Ramos (cell line): ENCODE data around the gene SLC25A26.

Source experiments
- in situ Hi-C: fragments of 300-500 bp; cut with MboI; formaldehyde crosslinking; loops from one replicate; pipeline ENCODE4 v1.14.3; 2022; ENCODE audit warnings: low sequenced_read_pairs; ENCODE audit not compliant: unreplicated experiment

SLC25A26 gene

DNA sequence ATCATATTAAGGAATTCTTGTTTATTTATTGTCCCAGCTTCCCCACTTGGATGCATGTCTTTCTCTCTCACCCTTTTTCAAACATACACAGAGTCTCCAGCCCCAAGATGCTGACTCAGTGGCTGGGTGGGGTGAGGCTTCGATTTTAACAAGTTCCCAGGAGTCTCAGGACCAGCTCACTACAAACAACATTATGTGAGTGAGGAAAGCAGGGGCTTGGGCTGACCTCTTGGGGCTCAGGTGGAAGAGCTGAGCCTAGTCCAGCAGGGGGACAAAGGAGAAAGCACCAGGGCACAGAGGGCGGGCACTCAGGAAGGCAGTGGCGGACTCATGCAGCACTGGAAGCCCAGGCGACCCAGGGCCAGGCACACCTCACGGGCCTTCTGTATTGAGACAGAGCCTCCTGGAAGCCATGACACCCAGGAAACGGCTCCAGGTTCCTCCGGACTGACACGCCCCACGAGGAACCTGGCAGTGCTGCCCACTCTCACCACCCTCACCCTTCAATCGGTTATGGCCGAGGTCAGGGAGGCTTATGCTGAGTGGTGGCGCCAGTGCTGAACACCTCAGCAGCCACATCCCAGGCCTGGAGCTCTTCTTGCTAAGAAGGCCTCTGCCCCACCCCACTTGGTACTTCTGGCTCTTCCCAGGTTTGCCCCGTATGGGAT, 182.7 kb downstream of the SLC25A26 start:
- in situ Hi-C loops = no loop called here

DNA sequence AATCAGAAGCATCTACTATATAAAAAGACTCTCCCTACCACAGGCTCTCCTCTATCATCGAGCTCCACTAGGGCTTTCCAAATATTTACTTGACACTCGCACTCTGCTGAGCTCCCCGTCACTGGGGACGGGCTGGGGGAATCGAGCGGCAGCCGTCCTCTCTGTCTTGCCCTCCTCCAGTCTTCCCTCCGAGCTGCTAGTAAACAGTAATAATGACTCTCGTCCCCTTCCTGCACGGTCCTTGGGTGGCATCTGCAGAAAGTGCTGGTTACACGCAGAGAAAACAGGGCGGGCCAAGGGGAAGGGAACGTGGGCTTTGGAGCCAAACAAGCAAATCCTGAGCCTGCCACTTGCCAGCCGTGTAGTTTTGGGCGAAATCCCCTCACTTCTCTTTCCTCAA, 183.4 kb downstream of the SLC25A26 start:
- in situ Hi-C loops = no loop called here

DNA sequence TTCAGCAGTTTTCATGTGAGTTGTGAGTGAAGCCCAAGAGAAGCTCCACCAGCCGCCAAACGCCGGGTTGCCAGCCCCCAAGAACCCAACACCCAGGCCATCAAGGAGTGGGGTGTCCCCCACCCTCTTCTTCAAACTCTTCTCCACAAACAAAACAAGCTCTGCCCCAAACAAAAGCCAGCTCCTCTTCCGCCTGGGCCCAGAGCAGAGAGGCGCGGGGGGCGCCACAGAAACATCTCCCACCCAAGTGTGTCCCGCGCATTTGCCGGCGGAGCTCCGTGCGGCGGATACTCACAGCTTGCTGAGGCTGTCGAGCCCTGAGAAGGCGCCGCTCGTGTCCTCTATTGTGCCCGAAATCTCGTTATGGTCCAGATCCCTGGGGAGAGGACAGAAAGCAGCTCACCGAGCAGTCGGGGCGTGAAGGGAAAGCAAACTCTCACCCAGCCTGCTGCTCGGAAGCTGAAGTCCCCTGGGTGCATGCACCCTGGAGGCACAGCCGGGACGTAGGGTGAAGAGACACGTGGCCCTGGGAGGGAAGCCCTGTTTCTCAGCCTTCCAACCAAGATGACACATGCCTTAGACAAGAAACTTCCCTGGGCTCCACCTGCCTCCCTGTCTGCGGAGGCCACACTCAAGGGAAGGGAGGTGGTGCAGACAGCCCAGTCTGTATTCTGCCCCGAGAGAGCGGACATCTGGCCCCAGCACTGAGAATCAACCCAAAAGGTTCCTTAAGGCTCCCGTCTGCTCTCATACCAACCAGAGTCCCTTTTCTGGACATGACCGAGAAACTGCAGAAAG, 184.3 kb downstream of the SLC25A26 start:
- in situ Hi-C loops = no loop called here

DNA sequence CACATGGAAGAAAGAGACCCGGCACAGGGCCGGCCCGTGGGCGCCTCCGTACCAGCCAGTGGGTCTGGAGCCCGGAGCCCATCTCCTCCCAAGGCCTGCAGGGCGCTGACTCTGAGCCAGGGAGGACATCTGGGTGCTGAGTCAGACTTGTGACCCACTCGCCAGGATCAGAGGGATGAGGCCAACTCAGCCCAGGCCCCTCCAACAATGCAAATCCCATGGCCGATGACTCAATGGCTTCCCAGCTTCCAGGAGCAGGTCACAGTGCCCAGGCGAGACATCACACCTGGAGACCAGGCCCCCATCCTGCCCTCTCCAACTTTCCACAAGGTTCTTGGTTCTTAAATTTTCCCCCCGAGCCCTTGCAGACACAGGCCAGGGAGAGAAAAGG, 184.9 kb downstream of the SLC25A26 start:
- in situ Hi-C loops = no loop called here

DNA sequence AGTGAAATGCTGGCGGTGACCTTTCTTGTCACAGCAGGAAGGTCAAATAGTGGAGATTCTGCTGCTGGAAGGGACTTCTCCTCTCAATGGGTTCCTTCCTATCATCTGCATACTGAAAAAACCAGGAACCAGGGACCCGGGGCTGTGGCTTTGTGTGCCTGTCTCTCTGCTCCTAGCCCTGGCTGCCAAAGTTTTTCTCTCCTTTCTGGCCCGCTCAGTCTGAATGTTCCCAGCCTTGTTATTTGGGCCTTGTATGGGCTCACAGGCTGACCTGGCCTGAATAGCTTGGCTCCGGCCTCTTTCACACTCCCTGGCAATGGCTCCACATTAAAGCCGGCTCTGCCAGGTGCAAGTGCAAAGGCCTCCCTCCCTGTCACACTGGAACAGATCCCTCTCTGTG, 185.4 kb downstream of the SLC25A26 start:
- in situ Hi-C loops = no loop called here

DNA sequence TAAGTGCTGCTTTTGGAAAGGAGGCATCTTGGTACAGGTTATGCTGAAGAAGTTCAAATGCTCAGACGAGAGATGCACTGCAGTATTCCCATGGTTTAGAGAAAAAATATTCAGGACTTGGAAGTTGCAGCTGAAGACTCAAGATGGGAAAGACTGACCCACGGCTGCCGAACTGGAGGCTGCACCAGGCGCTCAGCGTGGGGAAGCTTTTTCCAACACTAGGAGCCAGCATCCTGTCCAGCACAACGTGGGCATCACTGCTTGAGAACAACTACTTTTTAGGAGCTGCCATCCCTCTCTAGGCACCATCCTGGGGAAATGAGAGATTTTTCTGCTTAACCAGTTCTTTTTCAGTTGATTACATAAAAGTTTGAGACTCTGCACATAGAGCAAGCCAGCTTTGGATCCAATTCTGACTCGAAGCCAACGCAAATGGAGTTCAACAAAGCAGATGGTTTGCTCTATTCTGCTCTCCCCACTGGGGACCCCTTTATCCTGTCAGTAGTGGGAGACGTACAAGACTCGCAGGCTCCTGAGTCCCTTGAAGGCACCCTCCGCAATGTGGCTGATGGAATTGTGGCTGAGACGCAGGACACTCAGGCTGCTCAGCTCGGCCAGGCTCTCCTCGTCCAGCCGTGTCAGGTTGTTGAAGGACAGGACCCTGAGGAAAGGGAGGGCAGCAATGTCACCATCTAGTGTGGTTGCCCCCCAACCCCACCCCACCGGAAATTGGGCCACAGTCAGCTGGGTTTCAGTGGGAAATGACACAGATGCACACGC, 186.2 kb downstream of the SLC25A26 start:
- in situ Hi-C loops = no loop called here

DNA sequence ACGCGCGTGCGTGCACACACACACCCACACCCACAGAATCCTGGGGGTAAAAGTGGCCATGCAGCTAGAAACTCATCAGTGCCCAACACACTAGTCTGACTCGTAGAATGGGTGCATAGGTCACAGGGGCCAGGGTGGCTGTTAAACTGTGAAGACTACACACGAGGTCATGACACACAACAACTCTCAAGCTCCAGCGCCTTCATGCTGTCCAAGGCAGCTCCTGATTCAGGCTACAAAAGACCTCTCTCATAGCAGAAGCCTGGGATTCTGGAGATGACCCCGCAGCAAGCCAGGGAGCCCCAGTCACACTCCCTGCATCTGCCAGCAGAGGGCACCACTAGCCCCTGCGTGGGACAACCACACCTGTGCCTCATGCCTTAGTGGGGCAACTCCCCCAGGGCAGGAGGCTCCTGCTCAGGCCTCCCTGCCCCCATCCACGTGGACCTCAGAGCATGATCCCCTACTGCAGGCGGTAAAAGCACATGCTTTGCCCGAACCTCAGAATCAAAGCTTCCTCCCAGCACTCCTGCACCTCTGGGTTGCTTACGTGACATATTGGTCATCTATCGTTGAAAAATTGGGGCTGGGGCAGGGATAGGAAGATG, 186.9 kb downstream of the SLC25A26 start:
- in situ Hi-C loops = no loop called here

DNA sequence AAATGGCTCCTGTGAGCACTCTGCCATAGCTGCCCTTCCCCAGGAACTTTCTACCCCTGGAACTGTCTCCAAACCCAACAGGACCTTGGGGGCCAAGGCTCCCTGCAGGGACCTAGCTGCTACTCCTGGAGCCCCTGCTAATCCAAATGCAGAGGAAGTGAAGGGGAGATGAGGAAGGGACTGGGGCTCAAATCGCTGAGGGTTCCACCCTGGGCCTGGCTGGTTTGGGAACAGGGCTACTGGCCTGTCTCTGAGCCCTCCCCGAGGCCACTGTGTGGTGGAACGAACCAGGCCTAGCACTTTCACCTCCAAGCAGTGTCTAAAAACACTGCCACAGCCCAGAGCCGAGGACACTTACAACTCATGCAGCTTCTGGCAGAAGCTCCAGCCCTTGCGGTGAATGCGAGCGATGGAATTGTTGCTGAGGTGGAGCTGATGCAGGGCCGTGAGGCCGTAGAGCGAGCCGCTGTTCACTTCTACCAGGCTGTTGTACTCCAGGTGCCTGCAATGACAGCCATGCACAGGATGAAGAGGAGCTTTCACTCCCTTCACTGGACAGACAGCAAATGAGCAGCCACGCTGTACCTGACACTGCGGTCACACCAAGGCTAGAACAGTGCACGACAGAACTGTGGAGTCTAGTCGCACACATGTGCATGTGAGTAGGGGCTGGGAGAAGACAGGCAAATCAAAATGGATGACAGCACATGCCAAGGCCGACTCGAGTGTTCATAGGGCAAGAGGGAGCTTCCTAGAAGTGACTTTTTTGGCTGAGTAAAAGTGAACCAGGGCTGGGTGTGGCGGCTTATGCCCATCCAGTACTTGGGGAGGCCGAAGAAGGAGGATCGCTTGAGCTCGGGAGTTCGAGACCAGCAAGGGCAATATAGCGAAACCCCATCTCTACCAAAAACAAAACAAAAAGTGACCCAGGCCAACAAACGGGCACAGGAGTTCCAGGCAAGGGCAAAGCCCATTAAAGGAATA, 189.3 kb downstream of the SLC25A26 start:
- in situ Hi-C loops = no loop called here

DNA sequence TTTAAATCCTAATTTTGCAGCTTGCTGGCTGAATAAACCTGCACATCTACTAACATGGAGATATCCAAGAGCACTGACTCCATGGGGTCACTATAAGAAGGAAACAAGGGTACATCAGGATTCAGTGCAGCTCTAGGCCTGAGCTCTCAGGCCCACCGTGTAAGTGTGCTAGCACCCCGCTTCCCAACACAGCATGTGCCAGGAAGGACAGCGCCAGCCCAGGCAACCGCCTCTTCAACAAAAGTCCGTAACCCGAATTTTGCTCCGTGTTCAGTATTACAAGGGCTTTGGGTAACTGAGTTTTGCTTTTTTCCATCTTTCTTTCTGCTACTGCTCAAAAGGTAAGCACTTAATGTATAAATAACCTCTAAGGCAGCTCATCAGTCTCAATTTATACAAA, 190.2 kb downstream of the SLC25A26 start:
- in situ Hi-C loops = no loop called here

DNA sequence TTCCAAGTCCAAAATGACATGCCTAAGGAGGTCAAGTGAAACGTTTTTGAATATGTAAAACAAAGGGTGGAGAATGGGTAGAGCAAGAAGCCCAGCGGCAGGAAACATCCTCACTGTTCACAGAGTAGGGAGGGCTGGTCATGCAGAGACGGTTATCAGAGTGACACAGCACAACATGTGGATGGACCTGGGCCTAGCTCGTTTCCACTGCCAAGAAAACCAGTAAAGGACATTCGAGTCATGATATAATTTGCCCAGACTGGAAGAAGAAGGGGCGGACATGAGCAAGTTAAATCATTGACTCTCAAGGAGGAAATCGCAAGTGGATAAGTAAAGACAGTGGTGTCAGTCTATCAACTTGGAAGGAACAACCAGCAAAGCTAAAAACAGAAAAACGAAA, 190.7 kb downstream of the SLC25A26 start:
- in situ Hi-C loops = no loop called here

DNA sequence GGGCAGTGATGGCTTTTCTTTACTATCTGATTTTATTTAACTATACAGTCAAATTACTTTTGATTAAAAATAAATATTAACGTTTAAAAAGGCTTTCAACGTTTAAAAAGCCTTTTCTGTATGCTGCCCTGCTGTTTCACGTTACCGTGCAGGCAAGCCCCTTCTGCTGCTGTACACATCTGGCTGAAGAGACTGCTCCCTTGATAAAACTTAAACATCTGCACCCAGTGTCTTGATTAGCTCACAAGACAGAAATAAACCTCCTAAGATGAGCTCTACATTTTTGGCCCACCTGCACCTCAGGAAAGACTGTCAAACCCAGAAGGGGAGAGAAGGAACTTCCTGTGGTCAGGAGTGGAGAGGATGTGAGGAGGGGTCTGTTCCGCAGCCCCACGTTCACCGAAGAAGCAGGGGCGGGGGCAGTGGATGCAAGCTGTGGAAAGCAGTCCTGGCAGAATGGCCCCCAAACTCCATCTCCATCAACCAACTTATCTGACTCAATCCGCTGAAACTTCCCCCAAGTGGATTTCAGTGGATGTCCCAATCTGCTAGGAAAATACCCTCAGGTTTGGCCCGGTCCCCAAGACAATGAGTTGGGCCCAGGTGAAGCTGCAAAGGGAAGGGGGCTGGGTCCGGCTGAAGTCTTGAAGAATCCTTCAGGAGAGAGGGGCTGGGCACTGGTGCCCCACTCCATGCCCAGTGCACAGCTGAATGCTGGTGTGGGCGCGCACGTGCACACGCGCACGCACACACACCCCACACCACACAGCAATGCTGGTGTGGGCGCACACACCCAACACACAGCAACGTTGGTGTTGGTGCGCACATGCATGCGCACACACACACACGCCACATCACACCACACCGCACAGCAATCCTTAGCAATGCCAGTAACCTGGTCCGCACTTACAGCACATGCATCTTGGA, 191.4 kb downstream of the SLC25A26 start:
- in situ Hi-C loops = no loop called here

DNA sequence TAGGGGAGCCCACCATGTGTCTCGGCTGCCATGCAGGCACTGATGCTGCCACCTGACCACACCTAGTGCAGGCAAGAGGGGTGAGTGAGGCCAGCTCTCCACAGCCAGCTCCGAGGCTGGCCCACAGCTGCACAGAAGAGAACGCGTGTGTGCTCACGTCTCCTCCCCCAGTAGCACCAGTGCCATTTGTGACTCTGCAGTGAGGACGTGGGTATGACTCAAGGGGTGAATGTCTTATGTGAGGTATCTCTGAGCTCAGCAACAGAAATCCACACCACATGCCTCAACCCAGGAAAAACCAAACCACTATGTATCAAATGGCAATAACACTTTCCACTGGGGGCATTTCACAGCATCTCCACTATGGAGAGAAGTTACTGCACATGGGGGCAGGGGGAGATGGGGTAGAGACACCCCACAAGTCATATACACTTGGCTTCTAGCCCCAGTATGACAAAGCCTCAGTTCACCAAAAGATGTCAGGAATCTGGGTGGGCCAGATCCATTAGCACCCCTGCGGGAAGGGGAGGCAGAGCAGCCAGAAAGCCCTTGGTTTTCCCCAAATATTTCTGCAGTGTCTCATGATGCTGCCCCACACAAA, 192.4 kb downstream of the SLC25A26 start:
- in situ Hi-C loops = no loop called here

DNA sequence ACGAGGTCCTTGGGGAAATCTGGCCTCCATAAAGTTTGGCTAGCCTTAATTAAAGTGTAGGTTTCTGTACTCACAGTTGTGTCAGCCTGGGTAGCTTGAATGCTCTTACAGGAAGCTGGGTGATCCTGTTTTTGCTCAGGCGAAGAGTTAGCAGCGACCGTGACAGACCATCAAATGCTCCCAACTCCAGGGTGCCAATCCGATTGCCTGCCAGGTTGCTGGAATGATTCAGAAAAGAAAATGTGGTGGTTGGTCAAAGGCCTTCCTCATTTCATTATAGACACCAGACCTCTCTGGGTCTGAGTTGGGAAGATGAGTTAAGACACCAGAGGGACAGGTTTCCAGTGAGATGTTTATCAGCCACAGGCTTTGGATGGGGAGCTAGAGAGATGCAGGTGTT, 194.0 kb downstream of the SLC25A26 start:
- in situ Hi-C loops = no loop called here

DNA sequence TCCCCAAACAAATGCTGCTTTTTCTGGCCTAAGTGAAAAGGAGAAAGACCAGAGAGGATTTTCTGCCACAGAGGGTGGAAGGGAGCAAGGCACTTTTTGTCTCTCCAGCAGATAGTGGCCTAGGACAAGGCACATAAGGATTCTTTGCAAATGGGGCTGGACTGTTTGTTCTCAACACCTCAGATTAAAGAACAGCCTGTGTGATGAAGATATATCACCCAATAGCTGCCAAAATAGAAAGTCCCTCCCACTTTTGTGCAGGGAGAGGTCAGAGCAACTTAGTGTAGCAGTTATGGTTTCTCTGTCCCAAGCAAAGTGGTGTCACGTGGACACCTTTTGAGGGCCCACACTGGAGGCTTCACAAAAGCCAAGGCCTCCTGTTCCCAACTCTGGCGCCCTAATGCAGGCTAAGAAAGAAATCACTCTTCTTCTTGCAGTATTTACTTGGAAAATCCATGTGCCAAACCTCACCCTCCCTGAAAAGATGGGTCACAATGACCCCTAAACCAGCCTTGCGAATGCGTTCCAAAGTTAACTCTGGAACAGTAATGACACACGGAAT, 195.1 kb downstream of the SLC25A26 start:
- in situ Hi-C loops = no loop called here

DNA sequence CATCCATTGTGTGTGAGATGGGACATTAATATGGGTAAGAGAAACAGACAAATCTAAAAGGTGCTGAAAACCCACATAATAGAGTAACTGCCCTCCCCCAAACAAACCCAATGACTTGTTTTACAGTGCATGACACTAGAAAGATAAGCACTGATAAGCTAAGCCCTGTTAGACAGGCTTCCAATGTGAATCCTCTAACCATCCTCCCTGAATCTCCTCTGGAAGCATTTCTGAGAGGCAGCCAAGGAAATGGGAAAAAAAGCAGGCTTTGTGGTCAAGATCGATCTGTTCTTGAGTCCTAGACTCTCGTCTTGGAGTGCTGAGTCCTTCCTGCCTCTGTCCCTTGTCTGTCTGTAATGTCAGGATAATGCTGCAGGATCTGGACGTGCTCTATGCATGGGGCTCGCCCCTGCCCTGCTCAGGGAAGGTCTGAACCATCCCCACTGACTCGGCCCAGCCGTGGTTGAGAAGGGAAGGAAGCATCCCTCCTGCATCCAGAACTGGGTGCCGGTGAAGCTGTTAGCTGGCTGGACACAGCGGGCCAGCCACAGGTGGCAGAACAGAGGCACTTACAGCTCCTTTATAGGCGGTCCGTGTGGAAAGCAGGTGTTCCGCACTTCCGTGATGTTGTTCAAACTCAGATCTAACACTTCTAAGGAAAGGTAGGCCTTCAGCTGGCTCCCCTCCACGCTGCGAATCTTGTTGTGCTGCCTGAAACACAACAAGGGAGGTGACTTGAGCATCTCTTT, 195.9 kb downstream of the SLC25A26 start:
- in situ Hi-C loops = no loop called here

DNA sequence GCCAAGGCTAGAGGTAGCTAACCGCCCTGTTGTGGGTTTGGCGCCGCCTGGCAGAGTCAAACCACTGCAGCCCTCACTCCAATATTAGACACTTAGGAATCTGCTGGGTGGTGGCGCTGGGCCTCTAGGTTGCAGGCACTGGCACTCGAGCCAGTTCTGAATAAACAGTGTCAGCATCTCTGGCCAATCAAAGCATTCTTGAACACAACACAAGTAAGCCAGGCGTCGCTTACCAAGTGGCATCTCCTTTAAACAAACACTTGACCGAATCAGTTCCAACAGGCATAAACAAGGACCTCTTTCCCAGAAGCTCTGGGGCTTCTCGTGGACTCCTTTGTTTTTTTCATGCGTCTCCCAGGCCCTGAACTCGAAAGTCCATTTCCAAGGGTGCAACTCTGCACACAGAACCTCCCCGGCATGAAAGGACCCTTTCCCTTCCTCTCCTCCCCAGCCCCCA, 197.7 kb downstream of the SLC25A26 start:
- in situ Hi-C loops = no loop called here

DNA sequence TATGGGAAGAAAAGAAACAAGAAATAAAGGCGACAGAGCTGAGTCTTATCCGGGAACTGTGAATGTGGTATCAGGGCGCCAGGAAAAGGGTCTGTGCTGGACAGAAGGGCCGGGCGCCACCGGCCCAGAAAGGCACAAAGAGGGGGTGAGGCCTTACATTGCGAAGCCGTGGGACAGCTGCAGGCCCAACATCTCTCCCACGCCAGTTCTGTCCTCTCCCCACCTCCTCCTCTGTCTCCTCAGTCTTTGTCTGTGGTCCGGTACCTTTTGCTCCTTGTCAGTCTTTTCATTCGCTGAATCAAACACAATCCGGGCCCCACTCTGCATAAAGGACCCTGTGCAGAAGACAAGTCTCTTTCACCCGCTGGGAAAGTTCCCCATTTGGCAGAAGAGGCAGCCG, 198.2 kb downstream of the SLC25A26 start:
- in situ Hi-C loops = no loop called here
